B cell (primary cell): ENCODE measurements around the gene FAM120B. TPM values are rescaled to one million over a fixed set of nuclear protein-coding genes. Genes with fewer than 3 reads are reported as not detected.

Source experiments
- ATAC-seq: fragments of 200-7000 bp; cut with Tn5 transposase; one replicate; pipeline ENCODE4 v1.10.0; 2021; ENCODE audit warnings: low read depth, mild to moderate bottlenecking, moderate number of reproducible peaks, moderate library complexity
- CTCF ChIA-PET: fragments of 350-600 bp; sonication (Branson Sonifier 250); formaldehyde crosslinking; loops from one replicate; lab custom pipeline; 2021; ENCODE audit warnings: antibody characterized with exemption, inconsistent platforms; lab: Charles Lee
- POLR2A ChIA-PET: fragments of 350-600 bp; sonication (Branson Sonifier 250); formaldehyde crosslinking; loops from one replicate; lab custom pipeline; 2021; ENCODE audit warnings: antibody characterized with exemption; lab: Charles Lee
- DNase-seq: peaks from one replicate; pipeline ENCODE4 v3.0.0; 2013
- H2AFZ ChIP-seq: 2 replicates; pipeline ENCODE4 v1.6.1; 2012; ENCODE audit warnings: mild to moderate bottlenecking, low read depth, low read length; ENCODE audit not compliant: insufficient read depth, poor library complexity, severe bottlenecking
- H3K27ac ChIP-seq, 2 donors: 1 replicate in 1 of 2; 2 replicates in 1 of 2; pipeline ENCODE4 v1.5.1; 2012 to 2013; ENCODE audit warnings: low read length in 2 of 2, mild to moderate bottlenecking in 2 of 2, moderate library complexity in 1 of 2
- H3K27me3 ChIP-seq, 4 experiments: fragments of 200-600 bp in 1 of 4; sonication (generic) in 1 of 4; replicated peaks in 1 of 4; 1 replicate in 2 of 4; 2 replicates in 2 of 4; pipeline versions ENCODE4 v1.6.1 to v1.7.0; 2013 to 2016; ENCODE audit warnings: low read length in 3 of 4, mild to moderate bottlenecking in 2 of 4, mixed read lengths in 1 of 4, moderate library complexity in 1 of 4; ENCODE audit not compliant: insufficient read depth in 4 of 4, control insufficient read depth in 3 of 4; ENCODE audit errors: control extremely low read depth in 1 of 4
- H3K36me3 ChIP-seq, 2 experiments: replicated peaks in 1 of 2; 1 replicate in 1 of 2; 2 replicates in 1 of 2; pipeline versions ENCODE4 v1.6.1 to v1.7.1; 2013; ENCODE audit warnings: low read length in 1 of 2; ENCODE audit not compliant: insufficient read depth in 2 of 2, control insufficient read depth in 1 of 2; ENCODE audit errors: control extremely low read depth in 1 of 2, extremely low read depth in 1 of 2
- H3K4me1 ChIP-seq, 2 donors: fragments of 200-600 bp in 1 of 2; sonication (generic) in 1 of 2; 1 replicate in 1 of 2; 2 replicates in 1 of 2; pipeline versions ENCODE4 v1.5.1 to v1.6.1; 2013 to 2017; ENCODE audit warnings: low read length in 2 of 2; ENCODE audit not compliant: control insufficient read depth in 2 of 2, insufficient read depth in 2 of 2
- H3K4me2 ChIP-seq: replicated peaks from 2 replicates; pipeline ENCODE3; 2012; ENCODE audit warnings: mild to moderate bottlenecking, low read depth, low read length; ENCODE audit not compliant: poor library complexity, severe bottlenecking
- H3K4me3 ChIP-seq, 5 experiments: fragments of 200-600 bp in 1 of 5; sonication (generic) in 1 of 5; 1 replicate in 3 of 5; 2 replicates in 2 of 5; pipeline versions ENCODE4 v1.5.1 to v1.7.0; 2011 to 2016; ENCODE audit warnings: low read length in 4 of 5, mild to moderate bottlenecking in 4 of 5, low read depth in 2 of 5, control low read depth in 1 of 5, moderate library complexity in 1 of 5; ENCODE audit not compliant: insufficient read depth in 1 of 5; ENCODE audit errors: control extremely low read depth in 1 of 5, extremely low read depth in 1 of 5
- H3K79me2 ChIP-seq: fragments of 200-600 bp; sonication (generic); one replicate; pipeline ENCODE4 v1.6.0; 2016; ENCODE audit warnings: low read length; ENCODE audit not compliant: control insufficient read depth, insufficient read depth
- H3K9ac ChIP-seq: fragments of 200-600 bp; sonication (generic); 2 replicates; pipeline ENCODE4 v1.6.1; 2017; ENCODE audit warnings: mild to moderate bottlenecking, low read length, moderate library complexity
- H3K9me3 ChIP-seq, 3 donors: one replicate each; pipeline versions ENCODE4 v1.6.1 to v1.7.1; 2013; ENCODE audit warnings: low read length in 2 of 3; ENCODE audit not compliant: control insufficient read depth in 2 of 3, insufficient read depth in 1 of 3; ENCODE audit errors: control extremely low read depth in 1 of 3
- H4K20me1 ChIP-seq: 2 replicates; pipeline ENCODE4 v1.6.0; 2012; ENCODE audit warnings: mild to moderate bottlenecking, low read length; ENCODE audit not compliant: insufficient read depth, control insufficient read depth, poor library complexity, severe bottlenecking
- H3K27ac Mint-ChIP-seq: one replicate; pipeline ENCODE4 v1.8.0; 2021; ENCODE audit warnings: mixed read lengths
- H3K27me3 Mint-ChIP-seq: one replicate; pipeline ENCODE4 v1.8.0; 2021; ENCODE audit warnings: mixed read lengths
- H3K4me1 Mint-ChIP-seq: one replicate; pipeline ENCODE4 v1.8.0; 2021; ENCODE audit warnings: mixed read lengths
- H3K4me3 Mint-ChIP-seq: one replicate; pipeline ENCODE4 v1.8.0; 2021; ENCODE audit warnings: mixed read lengths
- H3K9me3 Mint-ChIP-seq: one replicate; pipeline ENCODE4 v1.8.0; 2022; ENCODE audit warnings: mixed read lengths; ENCODE audit not compliant: insufficient read depth
- CTCF ChIP-seq: fragments of 200-600 bp; IDR thresholded peaks from one replicate; pipeline ENCODE4 v1.8.0; 2022; ENCODE audit warnings: antibody characterized with exemption, mild to moderate bottlenecking
- EZH2 ChIP-seq: IDR thresholded peaks from 2 replicates; pipeline ENCODE4 v1.6.1; 2012; ENCODE audit warnings: borderline replicate concordance, low read depth, mild to moderate bottlenecking, moderate library complexity, low read length; ENCODE audit not compliant: insufficient read depth, poor library complexity, severe bottlenecking
- WGBS: methylation state at CpG from one replicate; pipeline ENCODE4 v1.1.5; 2013; ENCODE audit warnings: missing lambda C conversion rate; ENCODE audit not compliant: insufficient coverage; 5-methylcytosine and 5-hydroxymethylcytosine counted together
- intact Hi-C: fragments of 100-400 bp; cut with micrococcal nuclease; formaldehyde crosslinking; loops from one replicate; pipeline ENCODE4 v1.10.0; 2022
- polyA plus RNA-seq: library from polyadenylated mRNA; depleted of rRNA; stranded (reverse); fragments of >200 nt; gene quantifications from 2 replicates; pipeline ENCODE4 v1.2.3, GENCODE V29; 2012
- total RNA-seq, 2 donors: library from RNA; stranded (reverse); fragments of 120-200 nt in 1 of 2; gene quantifications; 1 replicate in 1 of 2; 2 replicates in 1 of 2; pipeline versions ENCODE4 v1.2.3 to v1.2.4, GENCODE V29; 2013 to 2022

Gene FAM120B
- total and polyA plus RNA-seq, 2 donors (not counting 1 experiment from before 2014, with no cell fraction given): 12.5 to 51.7 TPM

- H3K79me2 ChIP-seq: no peaks in the 10 kb centered on the region
- H3K27me3 Mint-ChIP-seq: no peaks in the 10 kb centered on the region
- intact Hi-C loops: no loop called here
- ChIA-PET CTCF (no interaction called here), POLR2A (no interaction called here)
- H2AFZ ChIP-seq: no peak overlapping the region
- H3K4me1 ChIP-seq: no peaks in the 10 kb centered on the region
- peaks cover 0 to 36% of the 10 kb centered on the region in 2 experiments for H3K36me3 ChIP-seq
- H3K4me3 Mint-ChIP-seq: no peak overlapping the region
- no peak overlapping the region for H3K4me2 ChIP-seq
- WGBS: 100% methylated on average over 3 of the region's 5 CpGs
- no peak for TF ChIP-seq CTCF
- TF ChIP-seq EZH2: no peak
- H3K9ac ChIP-seq: no peak overlapping the region
- no peak overlapping the region for H3K4me3 ChIP-seq
- ATAC-seq (no peak), DNase-seq (no peak)
- H3K9me3 Mint-ChIP-seq: no peaks in the 10 kb centered on the region
- no peaks in the 10 kb centered on the region for H3K9me3 ChIP-seq
- H4K20me1 ChIP-seq: no peaks in the 10 kb centered on the region
- H3K4me1 Mint-ChIP-seq: no peaks in the 10 kb centered on the region
- H3K27ac Mint-ChIP-seq: no peak overlapping the region
- no peak overlapping the region for H3K27ac ChIP-seq
- H3K27me3 ChIP-seq: no peaks in the 10 kb centered on the region
These were observed 62.8 kb downstream of the FAM120B start for GRCh38 chr6:170369403-170369802.

DNA sequence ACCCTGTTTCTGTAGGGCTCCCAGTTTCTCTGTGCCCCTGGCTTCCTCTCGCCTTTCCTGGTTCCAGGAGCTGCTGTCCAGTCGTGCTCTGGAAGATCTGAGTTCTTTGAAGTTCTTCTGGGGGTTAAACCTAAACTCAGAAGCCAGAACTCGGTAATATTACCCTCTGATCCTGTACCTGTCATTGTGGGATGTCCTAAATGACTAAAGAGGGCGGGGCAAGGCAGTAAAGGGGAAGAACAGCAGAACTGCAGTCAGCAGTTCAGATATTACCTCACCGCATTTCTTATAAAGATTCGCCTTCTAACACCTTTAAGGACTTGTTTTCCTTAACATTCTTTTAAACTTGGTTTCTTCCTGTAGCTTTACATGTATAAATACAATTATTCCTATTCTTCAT lies 63.9 kb downstream of the FAM120B start:
- H3K36me3 ChIP-seq: peaks cover 0 to 30% of the 10 kb centered on the region in 2 experiments
- H3K27me3 Mint-ChIP-seq: no peaks in the 10 kb centered on the region

More for the DNA sequence above, 63.9 kb downstream of the FAM120B start:
- 100% methylated on average over 1 of the region's 6 CpGs for WGBS
- CTCF ChIA-PET: no interaction called here
- no peaks in the 10 kb centered on the region for H3K79me2 ChIP-seq
- ATAC-seq: no peak
- POLR2A ChIA-PET: no interaction called here
- no peaks in the 10 kb centered on the region for H3K9me3 Mint-ChIP-seq
- no peak overlapping the region for H3K4me2 ChIP-seq
- no peak overlapping the region for H3K9ac ChIP-seq
- peaks cover 3% of the 10 kb centered on the region for H3K4me1 Mint-ChIP-seq
- H4K20me1 ChIP-seq: no peaks in the 10 kb centered on the region
- H3K4me3 Mint-ChIP-seq: no peak overlapping the region
- no peaks in the 10 kb centered on the region for H3K4me1 ChIP-seq
- H3K9me3 ChIP-seq: no peaks in the 10 kb centered on the region
- no peak overlapping the region for H2AFZ ChIP-seq
- DNase-seq: no peak
- H3K27ac Mint-ChIP-seq: no peak overlapping the region
- no peak overlapping the region for H3K27ac ChIP-seq
- H3K27me3 ChIP-seq: no peaks in the 10 kb centered on the region
- no peak overlapping the region for H3K4me3 ChIP-seq
- TF ChIP-seq CTCF (no peak), EZH2 (no peak)
- intact Hi-C loops: no loop called here
